Left ventricle myocardium inferior (tissue), 1 donor: ENCODE results near the gene EMP2. TPM values are rescaled to one million over a fixed set of nuclear protein-coding genes. Genes with fewer than 3 reads are reported as not detected.

Experiments
- DNase-seq: peaks from one replicate; pipeline ENCODE4 v3.0.0-alpha.2; 2020
- H3K27ac ChIP-seq: fragments of 200-600 bp; replicated peaks from 2 replicates; pipeline ENCODE4 v1.8.0; 2021
- H3K27me3 ChIP-seq: fragments of 200-600 bp; 2 replicates; pipeline ENCODE4 v1.8.0; 2021; ENCODE audit warnings: low read depth
- H3K36me3 ChIP-seq: fragments of 200-600 bp; 2 replicates; pipeline ENCODE4 v1.8.0; 2021
- H3K4me1 ChIP-seq: fragments of 200-600 bp; 2 replicates; pipeline ENCODE4 v1.8.0; 2021
- H3K4me3 ChIP-seq: fragments of 200-600 bp; 2 replicates; pipeline ENCODE4 v1.8.0; 2021; ENCODE audit warnings: mild to moderate bottlenecking, moderate library complexity
- H3K9me3 ChIP-seq: fragments of 200-600 bp; replicated peaks from 2 replicates; pipeline ENCODE4 v1.8.0; 2021
- intact Hi-C: fragments of 100-400 bp; cut with micrococcal nuclease; formaldehyde crosslinking; loops from one replicate; pipeline ENCODE4 v1.11.0; 2022
- total RNA-seq: library from RNA; stranded (reverse); fragmentation: NEBNext Ultra II Directional; extraction: Animal tissue kit (Norgen Biotek cat#: 25700); gene quantifications from one replicate; pipeline ENCODE4 v1.2.1, GENCODE V29; 2021
- TF ChIP-seq, protein P1 (sequence below): fragments of 200-600 bp; IDR thresholded peaks from 2 replicates; pipeline ENCODE4 v1.8.0; 2021; ENCODE audit warnings: antibody characterized with exemption, mild to moderate bottlenecking, borderline replicate concordance
- donor health status: DM: no; HTN: yes; CAD: no; lungs with severe emphysema.

EMP2 gene
- total RNA-seq, 1 donor from 2014 or later: 60.5 TPM

DNA sequence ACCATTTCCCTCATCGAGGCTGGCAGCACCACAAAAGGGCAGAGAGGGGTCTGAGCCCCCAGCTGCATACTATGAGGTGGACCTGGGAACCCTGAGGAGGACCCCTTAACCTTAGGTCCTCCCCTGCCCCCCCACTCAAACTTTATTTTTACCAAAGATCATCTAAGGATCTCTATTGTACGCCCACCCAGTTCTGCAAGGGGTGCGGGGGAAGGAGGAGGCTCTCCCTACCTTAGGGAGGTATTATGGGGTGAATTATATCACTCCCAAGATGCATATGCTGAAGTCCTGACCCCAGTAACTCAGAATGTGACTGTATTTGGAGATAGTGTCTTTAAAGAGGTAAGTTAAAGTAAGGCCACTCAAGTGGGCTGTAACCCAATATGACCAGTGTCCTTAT lies 26.8 kb upstream of the EMP2 start:
- intact Hi-C loops: no loop called here
- H3K4me1 ChIP-seq: peaks cover 32% of the 10 kb centered on the region
- no peak overlapping the region for H3K27ac ChIP-seq

DNA sequence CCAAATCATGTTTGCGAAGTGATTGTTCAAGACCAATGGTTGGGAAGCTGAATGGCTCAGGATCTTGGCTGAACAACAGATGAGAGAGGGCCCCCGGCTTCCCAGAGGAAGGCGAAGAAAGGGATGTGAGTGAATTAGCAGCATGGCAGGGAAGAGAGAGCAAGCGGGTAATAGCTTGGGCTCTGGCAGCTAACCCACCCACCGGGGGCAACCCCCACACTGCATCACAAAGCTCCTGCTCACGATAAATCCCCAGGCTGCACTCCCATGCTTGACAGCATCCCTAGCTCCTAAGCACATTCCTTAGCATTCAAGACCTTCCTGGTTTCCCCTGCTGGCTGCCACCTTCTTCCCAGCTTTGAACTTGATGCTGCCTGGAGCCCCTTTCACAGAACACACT lies 26.2 kb upstream of the EMP2 start:
- intact Hi-C loops: no loop called here
- Histone ChIP-seq H3K27ac (no peak overlapping the region), H3K4me3 (no peak overlapping the region), H3K4me1 (peaks cover 38% of the 10 kb centered on the region), H3K9me3 (no peaks in the 10 kb centered on the region), H3K36me3 (no peaks in the 10 kb centered on the region), H3K27me3 (no peaks in the 10 kb centered on the region)
- DNase-seq: no peak
- TF ChIP-seq, protein P1, sequence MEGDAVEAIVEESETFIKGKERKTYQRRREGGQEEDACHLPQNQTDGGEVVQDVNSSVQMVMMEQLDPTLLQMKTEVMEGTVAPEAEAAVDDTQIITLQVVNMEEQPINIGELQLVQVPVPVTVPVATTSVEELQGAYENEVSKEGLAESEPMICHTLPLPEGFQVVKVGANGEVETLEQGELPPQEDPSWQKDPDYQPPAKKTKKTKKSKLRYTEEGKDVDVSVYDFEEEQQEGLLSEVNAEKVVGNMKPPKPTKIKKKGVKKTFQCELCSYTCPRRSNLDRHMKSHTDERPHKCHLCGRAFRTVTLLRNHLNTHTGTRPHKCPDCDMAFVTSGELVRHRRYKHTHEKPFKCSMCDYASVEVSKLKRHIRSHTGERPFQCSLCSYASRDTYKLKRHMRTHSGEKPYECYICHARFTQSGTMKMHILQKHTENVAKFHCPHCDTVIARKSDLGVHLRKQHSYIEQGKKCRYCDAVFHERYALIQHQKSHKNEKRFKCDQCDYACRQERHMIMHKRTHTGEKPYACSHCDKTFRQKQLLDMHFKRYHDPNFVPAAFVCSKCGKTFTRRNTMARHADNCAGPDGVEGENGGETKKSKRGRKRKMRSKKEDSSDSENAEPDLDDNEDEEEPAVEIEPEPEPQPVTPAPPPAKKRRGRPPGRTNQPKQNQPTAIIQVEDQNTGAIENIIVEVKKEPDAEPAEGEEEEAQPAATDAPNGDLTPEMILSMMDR: no peak

More for the DNA sequence above, 26.8 kb upstream of the EMP2 start:
- no peak overlapping the region for H3K4me3 ChIP-seq
- no peaks in the 10 kb centered on the region for H3K9me3 ChIP-seq
- no peak for DNase-seq
- no peaks in the 10 kb centered on the region for H3K36me3 ChIP-seq
- H3K27me3 ChIP-seq: no peaks in the 10 kb centered on the region
- TF ChIP-seq, protein P1: no peak

DNA sequence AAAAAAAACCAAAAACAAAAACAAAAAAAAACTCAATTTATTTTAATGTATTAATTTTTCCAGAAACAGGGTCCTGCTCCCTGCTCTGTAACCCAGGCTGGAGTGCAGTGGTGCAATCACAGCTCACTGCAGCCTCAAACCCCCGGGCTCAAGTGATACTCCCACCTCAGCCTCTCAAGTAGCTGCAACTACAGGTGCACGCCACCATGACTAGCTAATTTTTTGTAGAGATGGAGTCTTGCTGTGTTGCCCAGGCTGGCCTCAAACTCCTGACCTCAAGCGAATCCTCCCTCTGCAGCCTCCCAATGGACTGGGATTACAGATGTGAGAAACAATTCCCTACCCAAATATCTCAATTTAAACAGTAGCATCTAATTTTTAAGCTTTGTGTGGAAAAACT lies 25.2 kb upstream of the EMP2 start:
- H3K27ac ChIP-seq: no peak overlapping the region
- peaks cover 41% of the 10 kb centered on the region for H3K4me1 ChIP-seq
- no peaks in the 10 kb centered on the region for H3K27me3 ChIP-seq
- intact Hi-C loops: no loop called here
- no peak overlapping the region for H3K4me3 ChIP-seq
- no peak for DNase-seq
- no peaks in the 10 kb centered on the region for H3K9me3 ChIP-seq
- TF ChIP-seq, protein P1: no peak
- H3K36me3 ChIP-seq: no peaks in the 10 kb centered on the region

DNA sequence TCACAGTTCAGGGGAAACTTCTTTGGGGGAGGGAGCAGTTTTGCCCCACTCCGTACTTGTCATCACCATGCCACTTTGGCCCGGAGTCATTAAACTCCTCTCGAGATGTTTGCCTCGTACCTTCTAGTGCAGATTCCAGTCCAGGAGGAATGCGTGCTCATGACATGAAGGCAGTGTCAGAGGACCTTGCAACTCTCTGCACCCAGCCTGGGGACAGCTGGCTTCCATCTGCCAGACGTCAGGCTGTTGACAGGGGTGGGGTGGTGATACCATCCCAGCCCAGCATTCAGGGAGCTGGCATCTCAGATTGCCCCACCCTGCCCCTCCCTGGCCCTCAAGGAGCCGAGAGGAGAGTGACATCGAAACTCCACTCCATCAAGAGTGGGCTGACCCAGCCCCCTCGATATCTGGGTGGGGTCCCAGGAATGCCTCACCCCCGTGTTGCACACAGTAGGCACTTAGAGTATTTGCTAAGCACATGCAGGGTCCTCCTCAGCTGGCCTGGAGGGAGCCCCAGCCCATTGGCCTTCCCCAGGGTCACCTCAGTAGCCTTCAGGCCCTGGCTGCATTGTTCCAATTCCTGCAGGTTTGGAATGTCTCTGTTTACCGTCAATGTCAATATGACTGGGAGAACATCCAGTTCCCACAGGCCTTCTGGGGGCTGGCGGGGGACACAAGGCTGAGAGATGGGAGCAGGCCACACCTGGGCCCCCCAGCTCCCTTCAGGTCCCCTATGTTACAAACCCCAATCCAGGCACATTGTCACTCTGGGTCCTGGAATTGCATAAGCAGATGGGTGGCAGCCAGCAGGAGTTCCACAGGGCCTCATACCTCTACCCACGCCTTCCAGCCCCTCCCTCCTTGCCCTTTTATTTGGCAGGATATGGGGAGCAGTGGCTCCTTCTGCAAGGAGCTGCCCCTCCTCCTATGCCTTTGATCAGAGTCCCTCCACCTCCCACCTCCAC lies 21.3 kb upstream of the EMP2 start:
- Histone ChIP-seq H3K27me3 (no peaks in the 10 kb centered on the region), H3K27ac (peak overlapping the region; percentile 83), H3K4me3 (no peak overlapping the region), H3K36me3 (no peaks in the 10 kb centered on the region), H3K4me1 (peaks cover 49% of the 10 kb centered on the region), H3K9me3 (no peaks in the 10 kb centered on the region)
- TF ChIP-seq, protein P1: no peak
- DNase-seq: peak; percentile 41
- intact Hi-C loops: no loop called here

DNA sequence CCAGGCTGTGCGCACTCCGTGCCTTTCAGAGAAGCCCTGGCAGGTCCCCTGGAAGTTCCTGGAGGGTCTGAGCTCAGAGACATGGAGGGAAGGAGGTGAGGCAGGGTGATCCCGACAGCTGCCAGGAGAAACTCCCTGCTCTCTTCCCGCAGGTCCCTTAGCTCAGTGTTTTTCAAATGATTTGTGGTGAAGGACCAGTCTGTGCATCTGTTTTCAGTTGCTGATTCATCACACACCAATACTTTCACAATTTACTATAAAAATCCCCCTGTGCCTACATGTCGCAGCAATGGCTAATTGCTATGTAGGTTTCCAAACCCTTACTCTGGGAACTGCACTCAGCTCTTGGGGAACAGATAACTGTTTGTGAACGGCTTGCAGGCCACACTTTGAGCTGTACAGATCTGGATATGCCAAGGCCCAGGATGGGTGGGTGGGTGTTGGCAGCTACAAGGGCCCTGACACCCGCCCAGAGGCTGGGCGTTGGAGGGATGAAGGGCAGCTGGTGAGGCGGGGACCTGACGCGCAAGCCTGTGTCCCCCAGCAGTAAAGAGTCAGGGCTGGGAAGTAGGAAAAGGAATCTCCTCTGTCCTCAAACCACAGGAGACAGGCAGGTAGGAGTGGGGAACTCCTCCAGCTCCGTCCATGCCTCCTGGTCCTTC lies 20.5 kb upstream of the EMP2 start:
- Histone ChIP-seq H3K27ac (peak overlapping the region; percentile 83), H3K27me3 (no peaks in the 10 kb centered on the region), H3K9me3 (no peaks in the 10 kb centered on the region), H3K4me3 (no peak overlapping the region), H3K36me3 (no peaks in the 10 kb centered on the region), H3K4me1 (peaks cover 49% of the 10 kb centered on the region)
- intact Hi-C loops: no loop called here
- no peak for DNase-seq
- TF ChIP-seq, protein P1: no peak
